Suprapubic skin (tissue), 4 donors: ENCODE measurements around the gene CSNK2A2.

ENCODE experiments used
- POLR2A ChIP-seq, 2 donors: fragments of 450-650 bp; IDR thresholded peaks; one replicate each; pipeline ENCODE4 v1.6.1; 2017; ENCODE audit warnings: antibody characterized with exemption in 2 of 2, mild to moderate bottlenecking in 2 of 2, moderate library complexity in 2 of 2
- POLR2AphosphoS5 ChIP-seq, 3 donors: sonication (generic); formaldehyde crosslinking; IDR thresholded peaks; one replicate each; pipeline ENCODE4 v1.6.1; 2017; ENCODE audit warnings: antibody characterized with exemption in 3 of 3

- TF ChIP-seq POLR2A (IDR thresholded peaks at IDR 0.05) = no peak
- TF ChIP-seq POLR2AphosphoS5 (IDR thresholded peaks at IDR 0.05) = no peak
Measured at GRCh38 chr16:58235663-58236062, 37.8 kb upstream of the CSNK2A2 start.
